COLO668 (cell line): ENCODE data around the gene TYRO3.
"Not testable (repeated sequence)": the region's sequence is repeated elsewhere in the genome, so short reads cannot be mapped to it uniquely, and the experiment has no call there.

Experiments used
- DNase-seq: peaks from one replicate; lab custom pipeline; 2025; ENCODE audit not compliant: unreplicated experiment; lab: John Stamatoyannopoulos, UW

The TYRO3 gene

DNA sequence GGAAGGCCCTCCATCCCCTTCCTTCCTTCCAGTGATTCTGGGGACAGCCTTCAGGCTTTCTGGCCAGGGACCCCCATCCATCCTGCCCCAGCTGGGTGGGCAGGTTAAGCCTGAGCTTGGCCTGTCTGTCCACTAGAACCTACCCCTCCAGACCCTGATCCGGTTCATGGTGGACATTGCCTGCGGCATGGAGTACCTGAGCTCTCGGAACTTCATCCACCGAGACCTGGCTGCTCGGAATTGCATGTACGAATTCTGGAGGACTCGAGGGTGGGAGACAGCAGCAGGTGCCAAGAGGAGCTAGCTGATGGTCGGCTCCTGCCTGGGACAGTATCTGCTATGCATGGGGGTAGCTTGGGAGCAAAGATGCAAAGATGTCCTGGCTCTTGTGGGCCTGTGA lies 13.9 kb downstream of the TYRO3 start:
- no peak for DNase-seq

DNA sequence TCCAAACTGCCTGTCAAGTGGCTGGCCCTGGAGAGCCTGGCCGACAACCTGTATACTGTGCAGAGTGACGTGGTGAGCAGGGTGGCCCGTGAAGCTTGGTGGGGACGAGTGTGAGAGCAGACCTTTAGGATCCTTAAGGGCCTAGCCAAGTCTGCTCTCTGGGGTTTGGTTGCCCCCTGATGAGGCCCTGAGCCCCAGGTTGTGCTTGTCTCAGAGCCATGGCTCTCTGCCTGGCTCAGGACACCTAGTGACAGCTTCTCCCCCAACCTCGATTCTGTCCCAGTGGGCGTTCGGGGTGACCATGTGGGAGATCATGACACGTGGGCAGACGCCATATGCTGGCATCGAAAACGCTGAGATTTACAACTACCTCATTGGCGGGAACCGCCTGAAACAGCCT lies 14.4 kb downstream of the TYRO3 start:
- DNase-seq: no peak

DNA sequence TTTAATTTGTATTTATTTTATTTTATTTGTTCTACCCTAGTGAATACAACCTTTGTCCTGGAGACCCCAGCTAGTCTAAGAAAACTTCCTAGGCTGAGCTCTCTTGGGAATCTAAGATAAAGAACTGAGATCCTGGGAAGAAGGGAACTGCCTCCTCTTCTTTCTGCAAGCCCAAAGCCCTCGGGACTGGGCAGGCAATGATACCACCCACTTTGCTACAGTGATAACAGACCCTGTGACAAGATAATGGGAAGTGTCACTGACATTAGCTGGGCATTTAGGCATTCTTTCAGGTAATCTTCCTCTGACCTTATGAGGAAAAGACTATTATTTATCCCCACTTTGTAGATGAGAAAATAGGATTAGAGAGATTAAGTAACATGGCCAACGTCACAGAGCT lies 15.1 kb downstream of the TYRO3 start:
- no peak for DNase-seq

DNA sequence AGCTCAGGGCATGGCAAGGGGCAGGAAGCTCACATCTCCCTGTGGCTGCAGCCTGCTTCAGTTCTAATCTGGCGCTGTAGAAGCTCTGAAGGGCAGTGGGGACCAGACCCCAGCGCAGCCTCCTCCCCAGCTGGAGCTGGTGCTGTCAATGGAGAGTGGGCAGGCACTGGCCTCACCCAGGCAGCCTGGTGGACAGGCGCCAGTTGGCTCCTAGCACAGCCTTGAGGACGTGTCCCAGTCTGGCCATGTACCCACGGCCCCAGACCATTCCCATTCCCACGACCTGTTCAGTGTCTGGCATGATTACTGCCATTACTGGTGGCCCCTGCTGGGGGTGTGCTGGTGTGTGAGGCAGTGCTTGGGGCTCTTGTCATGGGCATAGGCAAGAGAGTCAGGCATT lies 16.3 kb downstream of the TYRO3 start:
- no peak for DNase-seq

GRCh38 chr15:41577863-41578735 lies 19.1 kb downstream of the TYRO3 start:
- no peak for DNase-seq

DNA sequence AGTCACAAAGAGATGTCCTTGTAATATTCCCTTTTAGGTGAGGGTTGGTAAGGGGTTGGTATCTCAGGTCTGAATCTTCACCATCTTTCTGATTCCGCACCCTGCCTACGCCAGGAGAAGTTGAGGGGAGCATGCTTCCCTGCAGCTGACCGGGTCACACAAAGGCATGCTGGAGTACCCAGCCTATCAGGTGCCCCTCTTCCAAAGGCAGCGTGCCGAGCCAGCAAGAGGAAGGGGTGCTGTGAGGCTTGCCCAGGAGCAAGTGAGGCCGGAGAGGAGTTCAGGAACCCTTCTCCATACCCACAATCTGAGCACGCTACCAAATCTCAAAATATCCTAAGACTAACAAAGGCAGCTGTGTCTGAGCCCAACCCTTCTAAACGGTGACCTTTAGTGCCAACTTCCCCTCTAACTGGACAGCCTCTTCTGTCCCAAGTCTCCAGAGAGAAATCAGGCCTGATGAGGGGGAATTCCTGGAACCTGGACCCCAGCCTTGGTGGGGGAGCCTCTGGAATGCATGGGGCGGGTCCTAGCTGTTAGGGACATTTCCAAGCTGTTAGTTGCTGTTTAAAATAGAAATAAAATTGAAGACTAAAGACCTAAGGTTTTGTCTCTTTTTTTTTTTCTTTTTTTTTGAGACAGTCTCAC lies 19.8 kb downstream of the TYRO3 start:
- no peak for DNase-seq

DNA sequence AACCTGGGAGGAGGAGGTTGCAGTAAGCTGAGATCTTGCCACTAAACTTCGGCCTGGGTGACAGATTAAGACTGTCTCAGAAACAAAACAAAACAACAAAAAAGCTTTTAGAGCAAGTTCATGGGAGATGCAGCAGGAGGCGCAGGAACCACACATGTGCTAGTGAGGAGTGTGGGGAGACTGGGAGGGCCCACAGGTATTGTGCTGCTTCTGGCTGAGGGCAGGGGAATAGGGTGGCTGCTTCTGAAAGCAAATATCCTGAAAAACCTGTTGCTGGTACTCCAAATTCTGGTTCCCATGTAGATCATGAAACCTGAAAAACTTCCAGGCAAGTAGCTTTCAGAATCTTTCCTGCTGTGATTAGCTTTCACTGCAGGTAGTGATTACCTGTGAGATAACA lies 22.1 kb downstream of the TYRO3 start:
- DNase-seq: peak; percentile 11

- DNase-seq: no peak
These were observed 24.8 kb downstream of the TYRO3 start for GRCh38 chr15:41583795-41584194.

DNA sequence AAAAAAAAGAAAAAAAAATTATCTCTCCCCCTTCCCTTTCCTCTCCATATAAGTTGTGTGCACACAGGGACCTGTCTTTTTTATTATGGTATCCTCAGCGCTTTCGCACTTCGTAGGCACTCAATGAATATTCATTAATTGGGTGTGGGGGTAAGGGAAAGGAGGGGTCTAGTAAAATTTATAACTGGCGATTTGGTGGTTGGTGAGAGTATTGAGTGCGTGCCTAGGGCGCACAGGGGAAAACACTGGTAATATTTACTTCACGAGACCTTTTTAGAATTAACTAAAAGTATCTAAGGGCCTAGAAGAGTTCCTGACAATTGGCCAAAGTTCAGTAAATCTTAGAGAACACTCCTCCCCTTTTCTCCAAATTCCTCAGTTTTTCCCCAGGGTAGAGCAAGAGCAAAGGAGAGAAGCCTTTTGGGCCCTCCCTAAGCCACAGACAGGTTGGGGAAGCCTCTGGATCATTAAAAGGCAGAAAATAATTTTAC lies 25.7 kb downstream of the TYRO3 start:
- no peak for DNase-seq

DNA sequence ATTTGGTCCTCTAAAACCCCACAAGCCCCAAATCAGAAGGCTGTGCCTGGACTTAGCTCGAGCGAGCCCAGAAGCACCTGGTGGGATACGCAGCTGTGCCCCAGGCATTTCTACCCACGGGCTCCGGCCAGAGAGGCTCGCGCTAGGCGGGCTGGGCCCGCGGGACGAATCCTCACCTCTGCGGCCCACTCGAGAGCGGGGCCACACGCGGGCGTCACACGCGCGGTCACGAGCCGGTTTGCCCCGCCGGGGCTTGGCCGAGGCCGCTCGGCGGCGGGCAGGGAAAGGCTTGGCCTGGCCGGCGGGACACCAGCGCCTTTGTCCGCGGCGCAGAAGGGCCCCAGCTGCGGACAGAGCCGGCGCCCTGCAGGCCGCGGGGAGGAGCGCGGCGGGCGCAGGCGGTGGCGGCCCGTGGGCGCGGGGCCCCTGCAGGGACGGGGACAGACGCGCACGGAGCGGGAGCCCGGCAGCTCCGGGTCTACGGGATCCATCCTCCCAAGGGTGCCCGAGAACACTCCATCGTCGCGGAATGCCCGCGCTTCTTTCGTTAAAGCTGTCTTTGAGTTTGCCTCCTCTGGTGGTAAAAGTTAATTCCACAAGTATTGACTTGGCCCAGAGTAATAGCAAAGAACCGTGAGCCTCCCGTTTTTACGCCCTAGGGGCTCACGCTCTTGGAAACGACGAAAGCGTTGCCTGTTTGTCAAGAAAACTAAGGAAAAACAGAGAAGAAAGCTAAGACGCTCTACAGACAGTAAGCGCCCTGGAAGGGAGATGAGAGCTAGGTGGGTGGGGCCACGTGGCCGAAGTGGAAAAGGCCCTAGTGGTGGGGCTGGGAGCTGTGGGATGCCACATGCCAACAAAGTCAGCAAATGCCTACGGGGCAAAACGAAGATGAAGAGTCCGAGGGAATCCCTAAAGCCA lies 26.4 kb downstream of the TYRO3 start:
- peak; percentile 31 for DNase-seq

- DNase-seq: not testable (repeated sequence)
These were observed 27.7 kb downstream of the TYRO3 start for GRCh38 chr15:41586531-41587282.

GRCh38 chr15:41589018-41589417 lies 30.0 kb downstream of the TYRO3 start:
- not testable (repeated sequence) for DNase-seq

DNA sequence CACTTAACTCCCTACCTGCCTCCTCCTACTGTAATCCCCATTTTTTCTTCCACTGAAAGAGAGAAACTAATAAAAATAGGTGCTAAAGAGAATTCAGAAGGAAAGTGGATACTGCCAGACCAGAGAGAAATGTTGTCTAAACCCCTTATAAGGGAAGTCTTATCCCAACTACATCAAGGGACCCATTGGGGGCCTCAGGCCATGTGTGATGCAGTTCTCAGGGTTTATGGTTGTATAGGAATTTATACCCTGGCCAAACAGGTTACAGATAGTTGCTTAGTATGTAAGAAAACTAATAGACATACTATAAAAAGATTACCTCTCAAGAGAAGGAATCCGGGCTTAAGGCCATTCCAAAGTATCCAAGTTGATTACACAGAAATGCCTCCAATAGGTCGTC lies 30.6 kb downstream of the TYRO3 start:
- DNase-seq: not testable (repeated sequence)

- DNase-seq: not testable (repeated sequence)
These were observed 32.2 kb downstream of the TYRO3 start for GRCh38 chr15:41591217-41591616.

- not testable (repeated sequence) for DNase-seq
These were observed 33.7 kb downstream of the TYRO3 start for GRCh38 chr15:41592718-41593117.

GRCh38 chr15:41594801-41595746 lies 36.1 kb downstream of the TYRO3 start:
- DNase-seq: no peak

DNA sequence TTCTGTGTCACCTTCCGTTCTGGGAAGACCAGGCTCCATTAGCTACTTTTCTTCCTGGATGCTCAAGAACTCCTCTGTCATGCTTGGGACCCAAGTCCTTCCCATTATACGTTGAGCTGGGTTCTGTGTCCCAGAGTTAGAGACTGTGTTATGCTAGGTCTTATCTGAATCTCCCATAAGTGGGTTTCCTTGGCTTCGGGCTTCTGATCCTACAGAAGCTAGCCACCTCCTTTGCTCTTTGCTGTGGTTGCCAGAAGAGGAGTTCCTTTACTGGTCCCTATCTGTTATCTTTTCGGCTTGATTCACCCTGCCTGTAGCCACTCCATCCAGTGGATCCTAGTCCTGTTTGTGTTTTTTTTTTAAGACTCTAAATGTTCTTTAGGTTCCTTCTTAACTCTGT lies 38.0 kb downstream of the TYRO3 start:
- DNase-seq: no peak

- DNase-seq: no peak
These were observed 38.8 kb downstream of the TYRO3 start for GRCh38 chr15:41597787-41598186.

GRCh38 chr15:41599061-41599460 lies 40.0 kb downstream of the TYRO3 start:
- no peak for DNase-seq
